ENCODE results near the gene PSMD1.

PSMD1 gene

GRCh38 chr2:231084565-231084964 is 27.9 kb downstream of the PSMD1 start:
- no peak for DNase-seq
- Histone ChIP-seq H3K79me2 (ENCODE audit: insufficient read depth, low read length) (no peaks in the 10 kb centered on the region), H3K4me1 (ENCODE audit: insufficient read depth, low read length) (no peaks in the 10 kb centered on the region), H3K4me3 (ENCODE audit: low read depth in 1 of 2, low read length in 2 of 2) (no peak overlapping the region), H3K9me3 (ENCODE audit: insufficient read depth, low read length, severe bottlenecking) (no peaks in the 10 kb centered on the region), H3K27me3 (ENCODE audit: insufficient read depth, low read length, poor library complexity) (no peaks in the 10 kb centered on the region), H3K9ac (ENCODE audit: low read depth, low read length) (no peak overlapping the region), H2AFZ (ENCODE audit: low read depth, low read length) (no peak overlapping the region), H3K4me2 (ENCODE audit: insufficient read depth, low read length) (no peak overlapping the region), H3K27ac (ENCODE audit: low read length) (no peak overlapping the region), H3K36me3 (ENCODE audit: insufficient read depth, low read length) (peaks cover 96% of the 10 kb centered on the region), H4K20me1 (ENCODE audit: insufficient read depth, low read length) (0 out of 2 replicates have a peak, but pooled peaks cover 2% of the 10 kb centered on the region)
- TF ChIP-seq, protein P1, sequence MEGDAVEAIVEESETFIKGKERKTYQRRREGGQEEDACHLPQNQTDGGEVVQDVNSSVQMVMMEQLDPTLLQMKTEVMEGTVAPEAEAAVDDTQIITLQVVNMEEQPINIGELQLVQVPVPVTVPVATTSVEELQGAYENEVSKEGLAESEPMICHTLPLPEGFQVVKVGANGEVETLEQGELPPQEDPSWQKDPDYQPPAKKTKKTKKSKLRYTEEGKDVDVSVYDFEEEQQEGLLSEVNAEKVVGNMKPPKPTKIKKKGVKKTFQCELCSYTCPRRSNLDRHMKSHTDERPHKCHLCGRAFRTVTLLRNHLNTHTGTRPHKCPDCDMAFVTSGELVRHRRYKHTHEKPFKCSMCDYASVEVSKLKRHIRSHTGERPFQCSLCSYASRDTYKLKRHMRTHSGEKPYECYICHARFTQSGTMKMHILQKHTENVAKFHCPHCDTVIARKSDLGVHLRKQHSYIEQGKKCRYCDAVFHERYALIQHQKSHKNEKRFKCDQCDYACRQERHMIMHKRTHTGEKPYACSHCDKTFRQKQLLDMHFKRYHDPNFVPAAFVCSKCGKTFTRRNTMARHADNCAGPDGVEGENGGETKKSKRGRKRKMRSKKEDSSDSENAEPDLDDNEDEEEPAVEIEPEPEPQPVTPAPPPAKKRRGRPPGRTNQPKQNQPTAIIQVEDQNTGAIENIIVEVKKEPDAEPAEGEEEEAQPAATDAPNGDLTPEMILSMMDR (IDR thresholded peaks at IDR 0.05; ENCODE audit: borderline replicate concordance, extremely low read depth, low read length, poor library complexity, severe bottlenecking), result no peak
- no peak for TF ChIP-seq EZH2 (IDR thresholded peaks at IDR 0.05; ENCODE audit: borderline replicate concordance, low read depth, low read length, severe bottlenecking)
- ATAC-seq (ENCODE audit: insufficient read depth, low read depth), result no peak

DNA sequence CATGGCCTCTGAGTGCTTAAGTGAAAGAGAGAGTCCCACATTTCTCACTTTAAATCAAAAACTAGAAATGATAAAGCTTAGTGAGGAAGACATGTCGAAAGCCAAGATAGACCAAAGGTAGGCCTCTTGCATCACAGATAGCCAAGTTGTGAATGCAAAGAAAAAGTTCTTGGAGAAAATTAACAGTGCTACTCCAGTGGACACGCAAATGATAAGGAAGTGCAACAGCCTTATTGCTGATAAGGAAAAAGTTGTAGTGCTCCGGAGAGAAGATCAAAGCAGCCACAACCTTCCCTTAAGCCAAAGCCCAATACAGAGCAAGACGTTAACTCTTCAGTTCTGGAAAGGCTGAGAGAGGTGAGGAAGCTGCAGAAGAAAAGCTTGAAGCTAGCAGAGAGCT is 32.1 kb downstream of the PSMD1 start:
- Histone ChIP-seq H3K9me3 (ENCODE audit: insufficient read depth, low read length, severe bottlenecking) (no peaks in the 10 kb centered on the region), H2AFZ (ENCODE audit: low read depth, low read length) (no peak overlapping the region), H3K9ac (ENCODE audit: low read depth, low read length) (no peak overlapping the region), H4K20me1 (ENCODE audit: insufficient read depth, low read length) (0 out of 2 replicates have a peak, but pooled peaks cover 2% of the 10 kb centered on the region), H3K27ac (ENCODE audit: low read length) (no peak overlapping the region), H3K36me3 (ENCODE audit: insufficient read depth, low read length) (peaks cover 90% of the 10 kb centered on the region), H3K4me2 (ENCODE audit: insufficient read depth, low read length) (no peak overlapping the region), H3K79me2 (ENCODE audit: insufficient read depth, low read length) (no peaks in the 10 kb centered on the region), H3K27me3 (ENCODE audit: insufficient read depth, low read length, poor library complexity) (no peaks in the 10 kb centered on the region), H3K4me3 (ENCODE audit: low read depth in 1 of 2, low read length in 2 of 2) (no peak overlapping the region), H3K4me1 (ENCODE audit: insufficient read depth, low read length) (no peaks in the 10 kb centered on the region)
- DNase-seq (no peak), ATAC-seq (ENCODE audit: insufficient read depth, low read depth) (no peak)
- TF ChIP-seq EZH2 (IDR thresholded peaks at IDR 0.05; ENCODE audit: borderline replicate concordance, low read depth, low read length, severe bottlenecking), result no peak
- TF ChIP-seq, protein P1 (IDR thresholded peaks at IDR 0.05; ENCODE audit: borderline replicate concordance, extremely low read depth, low read length, poor library complexity, severe bottlenecking), result no peak

DNA sequence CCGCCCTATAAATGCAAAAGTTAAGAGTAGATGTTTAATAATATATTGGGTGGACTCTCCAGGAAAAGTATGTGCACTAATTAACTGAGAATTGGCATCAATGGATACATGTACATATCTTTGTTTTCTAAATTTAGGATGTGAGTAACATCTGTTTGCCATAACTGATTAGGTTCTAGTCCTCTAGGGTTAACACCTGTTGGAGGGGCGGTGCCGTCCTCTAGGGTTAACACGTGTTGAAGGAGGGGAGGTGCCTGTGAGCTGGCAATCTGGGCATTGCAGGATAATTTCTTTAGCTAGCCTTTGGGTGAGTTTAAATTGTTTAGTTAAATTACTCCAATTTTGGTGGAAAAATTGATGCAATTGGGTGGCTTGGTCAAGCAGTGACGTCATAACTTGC is 37.3 kb downstream of the PSMD1 start:
- Histone ChIP-seq H3K4me2 (ENCODE audit: insufficient read depth, low read length) (no peak overlapping the region), H2AFZ (ENCODE audit: low read depth, low read length) (no peak overlapping the region), H3K79me2 (ENCODE audit: insufficient read depth, low read length) (0 out of 2 replicates have a peak, but pooled peaks cover 5% of the 10 kb centered on the region), H4K20me1 (ENCODE audit: insufficient read depth, low read length) (0 out of 2 replicates have a peak, but pooled peaks cover under 1% of the 10 kb centered on the region), H3K9ac (ENCODE audit: low read depth, low read length) (no peak overlapping the region), H3K4me3 (ENCODE audit: low read depth in 1 of 2, low read length in 2 of 2) (no peak overlapping the region), H3K4me1 (ENCODE audit: insufficient read depth, low read length) (no peaks in the 10 kb centered on the region), H3K27ac (ENCODE audit: low read length) (no peak overlapping the region), H3K36me3 (ENCODE audit: insufficient read depth, low read length) (peaks cover 87% of the 10 kb centered on the region), H3K27me3 (ENCODE audit: insufficient read depth, low read length, poor library complexity) (no peaks in the 10 kb centered on the region), H3K9me3 (ENCODE audit: insufficient read depth, low read length, severe bottlenecking) (peaks cover 11% of the 10 kb centered on the region)
- TF ChIP-seq, protein P1 (IDR thresholded peaks at IDR 0.05; ENCODE audit: borderline replicate concordance, extremely low read depth, low read length, poor library complexity, severe bottlenecking), result no peak
- no peak for TF ChIP-seq EZH2 (IDR thresholded peaks at IDR 0.05; ENCODE audit: borderline replicate concordance, low read depth, low read length, severe bottlenecking)
- ATAC-seq (ENCODE audit: insufficient read depth, low read depth) (no peak), DNase-seq (no peak)

All from DND-41 (cell line).